Muscle of back (tissue), 13 donors: ENCODE measurements around the gene ZNF213. TPM values are rescaled to one million over a fixed set of nuclear protein-coding genes. Genes with fewer than 3 reads are reported as not detected.

Experiments used
- DNase-seq, 3 donors: peaks; one replicate each; pipeline versions ENCODE4 v3.0.0 to v3.0.0-alpha.2; 2013
- long read RNA-seq, 9 donors: transcript quantifications; one replicate each; lab custom pipeline, GENCODE V29; 2026
- polyA plus RNA-seq, 10 donors: library from polyadenylated mRNA; unstranded; fragments of 120-200 nt; gene quantifications; one replicate each; pipeline ENCODE4 v1.2.1, GENCODE V29; 2013; ENCODE audit not compliant: insufficient read length in 10 of 10

Gene ZNF213
- 10 to 100 TPM in 5 of 10 donors, 1 to 10 TPM in 5; 8.1 to 11.6 (median 10.0) TPM for polyA plus RNA-seq
- long read RNA-seq, donor 1: 0 reads
- long read RNA-seq, donor 2: 0 reads
- long read RNA-seq, donor 3: 0 reads
- long read RNA-seq, donor 4, partial matches to known transcripts: 0 of 3 reads
- long read RNA-seq, donor 4, other reads (novel, unspliced or antisense): 0 of 3 reads
- long read RNA-seq, donor 5, full-length matches to known transcripts: 3 of 3 reads
- long read RNA-seq, donor 5, partial matches to known transcripts: 0 of 3 reads
- long read RNA-seq, donor 5, other reads (novel, unspliced or antisense): 0 of 3 reads
- long read RNA-seq, donor 6, partial matches to known transcripts: 7 of 10 reads
- long read RNA-seq, donor 6, other reads (novel, unspliced or antisense): 0 of 10 reads
- long read RNA-seq, donor 7: 0 reads
- long read RNA-seq, donor 8, partial matches to known transcripts: 0 of 1 reads
- long read RNA-seq, donor 8, other reads (novel, unspliced or antisense): 0 of 1 reads
- long read RNA-seq, donor 9, partial matches to known transcripts: 0 of 2 reads
- long read RNA-seq, donor 9, other reads (novel, unspliced or antisense): 0 of 2 reads

- peak; percentile 98 to 99 (median 99) for DNase-seq
Measured at GRCh38 chr16:3134338-3135125, at the start of gene ZNF213. Gene ZNF213, plus strand, starts transcription at chr16:3135029. Its CDS starts 2,252 bp downstream, at chr16:3137281.

- no peak for DNase-seq
Measured at GRCh38 chr16:3085868-3086595, 48.8 kb upstream of the ZNF213 start.

- DNase-seq: peak in 1 of 3 donors; percentile 37
Measured at GRCh38 chr16:3086596-3087242, 48.1 kb upstream of the ZNF213 start.

- DNase-seq: peak in 1 of 3 donors; percentile 75
Measured at GRCh38 chr16:3087243-3088235, 47.3 kb upstream of the ZNF213 start.

GRCh38 chr16:3088450-3088849, 46.4 kb upstream of the ZNF213 start:
- peak in 1 of 3 donors; percentile 36 for DNase-seq

GRCh38 chr16:3088925-3089716, 45.7 kb upstream of the ZNF213 start:
- peak in 1 of 3 donors; percentile 37 for DNase-seq

- DNase-seq: no peak
Measured at GRCh38 chr16:3089717-3090592, 44.9 kb upstream of the ZNF213 start.

- no peak for DNase-seq
Measured at GRCh38 chr16:3091551-3091950, 43.3 kb upstream of the ZNF213 start.

- DNase-seq: peak in 1 of 3 donors; percentile 35
Measured at GRCh38 chr16:3092501-3092941, 42.3 kb upstream of the ZNF213 start.

- no peak for DNase-seq
Measured at GRCh38 chr16:3094289-3095027, 40.4 kb upstream of the ZNF213 start.

- DNase-seq: peak in 1 of 3 donors; percentile 33
Measured at GRCh38 chr16:3095869-3096268, 39.0 kb upstream of the ZNF213 start.

GRCh38 chr16:3096362-3096761, 38.5 kb upstream of the ZNF213 start:
- DNase-seq: no peak

- DNase-seq: no peak
Measured at GRCh38 chr16:3097266-3097665, 37.6 kb upstream of the ZNF213 start.

GRCh38 chr16:3098459-3099394, 36.1 kb upstream of the ZNF213 start, which contains the start of gene ZSCAN10:
Gene ZSCAN10, minus strand, starts transcription at chr16:3099294. Its CDS starts 6,357 bp downstream, at chr16:3092937.
- no peak for DNase-seq

- no peak for DNase-seq
Measured at GRCh38 chr16:3099395-3099731, 35.5 kb upstream of the ZNF213 start.
